ENCODE measurements around the gene ADCY4. TPM values are rescaled to one million over a fixed set of nuclear protein-coding genes. Genes with fewer than 3 reads are reported as not detected.

ADCY4 gene
- total and polyA plus RNA-seq, 2 of the 13 experiments (the other 11 are each of a cell fraction or from before 2014, with no cell fraction given): 0.03 TPM; not detected in 1

- TF ChIP-seq ZNF281 (CRISPR knock-in tag; IDR thresholded peaks at IDR 0.05; ENCODE audit: borderline replicate concordance) (peak; percentile 8; the same call in 1 of the 2 replicates), STAT5B (CRISPR knock-in tag; IDR thresholded peaks at IDR 0.05) (no peak), SSRP1 (CRISPR knock-in tag; IDR thresholded peaks at IDR 0.05) (peak; percentile 73; the same call in 1 of the 2 replicates), ZBTB49 (CRISPR knock-in tag; IDR thresholded peaks at IDR 0.05; ENCODE audit: borderline replicate concordance) (no peak), HIC2 (CRISPR knock-in tag; IDR thresholded peaks at IDR 0.05; ENCODE audit: low read depth) (no peak), ZNF709 (CRISPR knock-in tag; IDR thresholded peaks at IDR 0.05) (no peak), ZXDC (CRISPR knock-in tag; IDR thresholded peaks at IDR 0.05) (no peak), SMYD3 (CRISPR knock-in tag; IDR thresholded peaks at IDR 0.05) (no peak), ZNF280B (CRISPR knock-in tag; IDR thresholded peaks at IDR 0.05; ENCODE audit: borderline replicate concordance) (peak; percentile 59; the same call in 1 of the 2 replicates), AGO2 (optimal IDR thresholded peaks at IDR 0.05; ENCODE audit: low read depth, low read length) (peak; percentile 31), SP1 (IDR thresholded peaks at IDR 0.05) (no peak), SP1 (CRISPR knock-in tag; IDR thresholded peaks at IDR 0.05) (peak; percentile 52; the same call in 1 of the 2 replicates), ZNF484 (CRISPR knock-in tag; IDR thresholded peaks at IDR 0.05; ENCODE audit: borderline replicate concordance, low read depth) (no peak)
These were observed 38.3 kb downstream of the ADCY4 start (continued) for GRCh38 chr14:24296341-24297157.

Data from HepG2 (cell line).